Stimulated activated CD8-positive, alpha-beta memory T cell treated with anti-CD3 and anti-CD28 coated beads, Interleukin-15, amount 100 ng/mL, for 4 hours (primary cell): ENCODE measurements around the gene SNCB.
A peak's percentile ranks its signal among the peaks of the same experiment; 100 is the strongest.
"Not testable (repeated sequence)": the region's sequence is repeated elsewhere in the genome, so short reads cannot be mapped to it uniquely, and the experiment has no call there.

Experiments
- DNase-seq, 2 donors: peaks; one replicate each; pipeline ENCODE4 v3.0.0-alpha.2; 2020; ENCODE audit warnings: low read depth in 2 of 2

SNCB gene

GRCh38 chr5:176597417-176598389, 32.6 kb downstream of the SNCB start:
- DNase-seq: no peak

- peak; percentile 39 to 59 for DNase-seq
These were observed 33.5 kb downstream of the SNCB start for GRCh38 chr5:176596689-176597416.

DNA sequence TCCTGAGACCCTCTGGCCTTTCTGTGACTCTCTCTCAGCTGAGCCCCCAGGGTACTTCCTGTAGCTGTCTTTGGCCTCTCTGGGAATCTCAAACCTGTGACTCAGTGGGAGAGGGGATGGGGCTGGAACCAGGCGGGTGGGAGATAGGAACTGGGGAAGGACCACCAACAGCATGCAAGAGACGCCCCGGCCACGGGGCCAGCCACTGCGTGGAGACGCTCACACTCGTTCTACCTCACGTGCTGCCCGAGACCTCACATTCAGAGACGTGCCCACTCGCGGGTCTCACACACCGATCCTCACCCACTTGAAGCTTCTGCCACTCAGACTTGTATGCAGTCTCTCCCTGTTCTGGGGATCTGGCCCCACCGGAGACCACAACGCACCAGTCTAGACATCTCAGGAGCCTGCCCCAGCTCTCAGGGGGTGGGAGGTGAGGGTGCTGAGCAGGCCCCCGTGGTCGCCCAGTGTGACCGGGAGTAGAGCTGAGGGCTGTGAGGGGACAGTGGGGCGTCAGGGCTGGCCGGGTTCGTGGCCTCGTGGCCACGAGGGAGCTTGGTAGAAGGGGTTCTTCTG, 34.2 kb downstream of the SNCB start:
- DNase-seq: no peak

GRCh38 chr5:176595386-176595943, 34.9 kb downstream of the SNCB start:
- no peak for DNase-seq

GRCh38 chr5:176594554-176594953, 35.8 kb downstream of the SNCB start:
- no peak for DNase-seq

- no peak for DNase-seq
These were observed 37.0 kb downstream of the SNCB start for GRCh38 chr5:176593273-176593869.

GRCh38 chr5:176592573-176592972, 37.8 kb downstream of the SNCB start:
- DNase-seq: no peak

- DNase-seq: not testable (repeated sequence)
These were observed 38.7 kb downstream of the SNCB start for GRCh38 chr5:176591667-176592066.

- no peak for DNase-seq
These were observed 40.2 kb downstream of the SNCB start for GRCh38 chr5:176590035-176590717.

DNA sequence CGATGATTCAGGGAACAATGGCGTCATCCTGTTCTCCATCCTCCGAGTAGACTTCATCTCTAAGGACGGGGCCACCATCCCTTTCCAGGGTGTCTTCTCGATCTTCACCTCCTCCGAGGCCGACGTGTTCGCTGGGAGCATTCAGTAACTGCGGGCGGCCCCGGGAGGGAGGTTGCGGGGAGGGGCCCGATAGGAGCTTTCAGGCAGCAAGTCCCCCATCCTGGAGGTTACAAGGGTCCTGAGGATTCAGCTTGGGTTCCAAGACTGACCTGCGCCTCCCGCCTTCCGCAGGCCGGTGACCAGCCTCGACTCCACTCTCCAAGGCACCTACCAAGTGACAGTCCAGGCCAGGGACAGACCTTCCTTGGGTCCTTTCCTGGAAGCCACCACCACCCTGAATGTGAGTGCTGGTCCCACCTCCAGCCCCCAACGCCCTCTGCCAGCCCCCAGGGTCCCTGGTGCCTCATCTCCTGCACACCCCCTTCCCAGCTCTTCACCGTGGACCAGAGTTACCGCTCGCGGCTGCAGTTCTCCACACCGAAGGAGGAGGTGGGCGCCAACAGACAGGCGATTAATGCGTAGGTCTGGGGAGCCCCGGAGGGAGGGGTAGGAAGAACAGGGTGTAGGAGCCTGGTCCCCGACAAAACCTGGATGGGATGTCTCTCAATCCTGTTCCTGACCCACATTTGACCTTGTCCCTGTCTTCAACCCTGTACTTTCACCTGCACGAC, 41.1 kb downstream of the SNCB start:
- DNase-seq: no peak

DNA sequence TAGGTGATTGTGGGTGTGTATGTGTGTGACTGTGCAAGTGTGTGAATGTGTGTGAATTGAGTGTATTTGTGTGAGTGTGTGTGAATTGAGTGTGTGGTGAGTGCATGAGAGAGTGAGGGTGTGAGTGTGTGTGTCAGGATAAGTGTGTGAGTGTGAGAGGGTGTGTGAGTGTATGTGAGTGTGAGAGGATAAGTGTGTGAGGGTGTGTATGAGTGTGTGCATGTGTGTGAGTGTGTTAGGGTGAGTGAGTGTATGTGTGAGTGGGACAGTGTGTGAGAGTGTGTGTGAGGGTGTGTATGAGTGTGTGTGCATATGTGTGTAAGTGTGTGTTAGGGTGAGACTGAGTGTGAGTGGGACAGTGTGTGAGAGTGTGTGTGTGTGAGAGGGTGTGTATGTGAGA, 42.0 kb downstream of the SNCB start:
- no peak for DNase-seq

- DNase-seq: no peak
These were observed 42.9 kb downstream of the SNCB start for GRCh38 chr5:176587398-176587797.

- DNase-seq: no peak
These were observed 47.3 kb downstream of the SNCB start for GRCh38 chr5:176583076-176583475.

DNA sequence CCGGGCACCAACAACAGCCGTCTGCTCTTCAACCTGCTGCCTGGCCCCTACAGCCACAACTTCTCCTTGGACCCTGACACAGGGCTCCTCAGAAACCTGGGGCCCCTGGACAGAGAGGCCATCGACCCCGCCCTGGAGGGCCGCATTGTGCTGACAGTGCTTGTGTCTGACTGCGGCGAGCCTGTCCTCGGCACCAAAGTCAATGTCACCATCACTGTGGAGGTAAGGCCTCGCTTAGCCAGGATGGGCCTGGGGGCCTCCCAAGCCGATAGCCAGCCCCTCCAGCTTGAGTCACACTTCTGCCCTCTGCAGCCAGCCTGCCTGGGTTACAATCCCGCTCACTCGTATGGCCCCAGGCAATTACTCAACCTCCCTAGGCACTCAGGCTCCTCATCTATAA, 49.0 kb downstream of the SNCB start:
- no peak for DNase-seq

DNA sequence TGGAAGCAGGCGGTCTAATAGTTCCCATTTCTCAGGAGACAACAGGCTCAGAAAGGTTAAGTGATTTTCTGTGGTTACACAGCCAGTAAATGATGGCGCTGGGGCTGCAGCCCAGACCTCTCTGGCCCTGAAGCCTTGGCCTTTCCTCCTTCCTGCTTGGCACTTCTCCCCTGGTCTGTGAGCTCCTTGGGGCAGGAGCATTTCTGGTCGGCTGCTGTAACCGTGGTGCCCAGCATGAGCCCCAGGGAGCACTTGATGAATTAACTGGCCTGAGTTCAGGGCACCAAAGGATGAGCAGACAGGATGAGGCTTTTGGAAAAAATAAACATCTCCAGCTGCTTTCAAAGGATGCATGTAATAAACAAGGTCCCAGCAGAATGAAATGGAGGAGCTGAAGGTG, 51.0 kb downstream of the SNCB start:
- DNase-seq: no peak

DNA sequence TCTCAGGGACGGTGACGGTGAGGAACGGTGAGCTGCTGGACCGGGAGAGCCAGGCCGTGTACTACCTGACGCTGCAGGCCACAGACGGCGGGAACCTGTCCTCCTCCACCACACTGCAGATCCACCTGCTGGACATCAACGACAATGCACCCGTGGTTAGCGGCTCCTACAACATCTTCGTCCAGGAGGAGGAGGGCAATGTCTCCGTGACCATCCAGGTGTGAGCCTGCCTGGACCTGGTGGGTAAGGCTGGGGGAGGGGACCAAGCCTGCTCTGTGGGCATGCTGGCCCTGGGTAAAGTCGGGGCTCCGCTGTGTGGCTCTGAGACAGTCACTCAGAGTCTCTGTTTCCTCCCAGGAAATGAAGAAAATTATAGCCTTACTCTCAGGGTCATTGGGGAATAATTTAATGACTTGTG, 51.9 kb downstream of the SNCB start:
- DNase-seq: no peak

DNA sequence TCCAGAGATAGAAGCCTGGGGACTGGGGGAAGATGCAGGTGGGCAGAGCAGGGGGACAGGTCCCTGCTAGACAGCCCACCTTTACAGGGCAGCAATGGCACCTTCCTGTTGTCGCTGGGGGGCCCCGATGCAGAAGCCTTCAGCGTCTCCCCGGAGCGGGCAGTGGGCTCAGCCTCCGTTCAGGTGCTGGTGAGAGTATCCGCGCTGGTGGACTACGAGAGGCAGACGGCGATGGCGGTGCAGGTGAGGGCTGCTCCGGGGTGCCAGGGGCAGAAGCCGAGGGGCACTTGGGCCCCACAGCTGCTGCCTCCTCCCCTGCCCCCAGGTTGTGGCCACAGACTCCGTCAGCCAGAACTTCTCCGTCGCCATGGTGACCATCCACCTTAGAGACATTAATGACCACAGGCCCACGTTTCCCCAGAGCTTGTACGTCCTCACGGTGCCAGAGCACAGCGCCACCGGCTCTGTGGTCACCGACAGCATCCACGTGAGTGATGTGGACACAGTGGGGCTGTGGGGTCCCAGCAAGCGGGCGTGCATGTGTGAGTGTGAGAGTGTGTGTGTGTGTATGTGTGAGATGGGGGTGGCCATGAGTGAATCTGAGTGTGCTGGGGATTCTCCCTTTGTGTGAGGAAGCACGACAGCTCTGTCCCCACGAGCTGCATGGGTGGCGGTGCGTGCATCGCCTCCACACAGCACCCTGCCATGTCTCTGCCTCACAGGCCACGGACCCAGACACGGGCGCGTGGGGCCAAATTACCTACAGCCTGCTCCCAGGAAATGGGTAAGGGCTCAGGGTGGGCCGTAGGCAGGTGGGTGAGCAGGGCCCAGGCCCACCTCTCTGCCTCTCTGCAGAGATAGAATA, 52.8 kb downstream of the SNCB start:
- no peak for DNase-seq

GRCh38 chr5:176575488-176576422, 54.6 kb downstream of the SNCB start:
- DNase-seq: no peak
